Thyroid gland (tissue), 4 donors: ENCODE results near the gene C3AR1. TPM values are rescaled to one million over a fixed set of nuclear protein-coding genes. Genes with fewer than 3 reads are reported as not detected.
"Not testable (repeated sequence)": the region's sequence is repeated elsewhere in the genome, so short reads cannot be mapped to it uniquely, and the experiment has no call there.

Experiments
- DNase-seq, 2 donors: peaks; one replicate each; pipeline ENCODE4 v3.0.0-alpha.2; 2019
- H3K27ac ChIP-seq, 3 donors: fragments of 200-600 bp; sonication (generic); 1 replicate in 2 of 3; 2 replicates in 1 of 3; pipeline ENCODE4 v1.5.1; 2016 to 2019; ENCODE audit warnings: mild to moderate bottlenecking in 1 of 3, moderate library complexity in 1 of 3
- H3K27me3 ChIP-seq: fragments of 200-600 bp; sonication (generic); one replicate; pipeline ENCODE4 v1.5.1; 2019
- H3K36me3 ChIP-seq, 2 donors: fragments of 200-600 bp; sonication (generic); one replicate each; pipeline ENCODE4 v1.5.1; 2016 to 2019
- H3K4me1 ChIP-seq, 2 donors: fragments of 200-600 bp; sonication (generic); one replicate each; pipeline ENCODE4 v1.5.1; 2017 to 2019
- H3K4me3 ChIP-seq, 3 donors: fragments of 200-600 bp; sonication (generic); replicated peaks in 1 of 3; 1 replicate in 2 of 3; 2 replicates in 1 of 3; pipeline ENCODE4 v1.5.1; 2016; ENCODE audit warnings: mild to moderate bottlenecking in 1 of 3
- H3K9me3 ChIP-seq: fragments of 200-600 bp; sonication (generic); one replicate; pipeline ENCODE4 v1.5.1; 2017
- POLR2A ChIP-seq, 2 donors: fragments of 450-650 bp; IDR thresholded peaks; one replicate each; pipeline ENCODE4 v1.6.1; 2017; ENCODE audit warnings: antibody characterized with exemption in 2 of 2, mild to moderate bottlenecking in 2 of 2, moderate library complexity in 1 of 2
- WGBS, 2 donors: methylation state at CpG; one replicate each; pipeline ENCODE4 v1.1.5; 2017; 5-methylcytosine and 5-hydroxymethylcytosine counted together
- intact Hi-C: fragments of 100-400 bp; cut with DNase I; formaldehyde crosslinking; loops from one replicate; pipeline ENCODE4 v1.15.1; 2023
- total RNA-seq, 4 donors: library from RNA; depleted of rRNA; stranded (reverse); fragments of >200 nt; gene quantifications; one replicate each; pipeline ENCODE4 v1.2.3, GENCODE V29; 2016
- TF ChIP-seq, protein P1 (sequence below), 6 experiments: fragments of 200-600 bp in 3 of 6; fragments of 450-650 bp in 3 of 6; sonication (generic) in 3 of 6; IDR thresholded peaks; one replicate each; pipeline ENCODE4 v1.5.1; 2016 to 2019; ENCODE audit warnings: antibody characterized with exemption in 6 of 6, mild to moderate bottlenecking in 2 of 6, inconsistent platforms in 1 of 6, moderate library complexity in 1 of 6

The C3AR1 gene
- total RNA-seq = 1 to 10 TPM; 2.1 to 4.4 (median 2.9) TPM

DNA sequence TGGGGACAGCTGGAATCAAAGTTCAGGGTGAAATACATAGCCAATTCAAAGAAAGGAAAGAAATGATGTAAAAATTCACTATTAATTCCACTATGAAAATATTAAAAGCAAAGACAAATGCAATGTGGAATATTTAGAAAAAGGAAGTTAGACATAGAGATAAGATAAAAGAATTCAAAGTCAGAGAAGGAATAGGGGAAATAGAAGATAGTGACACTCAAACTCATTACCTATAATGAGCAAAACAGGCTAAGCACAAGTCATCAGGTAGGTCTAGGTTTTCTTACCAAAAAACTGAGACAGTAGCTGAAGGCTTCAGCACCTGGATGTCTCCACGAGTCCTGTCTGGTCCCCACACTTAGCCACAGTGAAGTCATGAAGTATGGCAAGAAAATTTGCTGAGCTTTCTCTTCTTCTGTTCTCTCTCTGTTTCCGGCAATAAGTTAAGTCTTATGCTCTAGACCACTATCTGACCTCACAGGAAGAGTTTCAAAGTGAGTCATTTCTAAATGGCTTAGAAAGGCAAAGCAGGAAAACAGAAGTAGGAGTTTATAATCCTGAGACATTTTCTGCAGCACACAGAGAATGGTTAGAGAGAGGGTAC, at the start of gene C3AR1:
TSS of gene C3AR1 (minus strand) at position 369 of the 604 bp plus-strand sequence. CDS start 6,174 bp downstream, outside the sequence.
- no peaks in the 10 kb centered on the region for H3K27me3 ChIP-seq
- H3K27ac ChIP-seq = no peak within 1 kb of the TSS
- DNase-seq = no peak
- TF ChIP-seq, protein P1, sequence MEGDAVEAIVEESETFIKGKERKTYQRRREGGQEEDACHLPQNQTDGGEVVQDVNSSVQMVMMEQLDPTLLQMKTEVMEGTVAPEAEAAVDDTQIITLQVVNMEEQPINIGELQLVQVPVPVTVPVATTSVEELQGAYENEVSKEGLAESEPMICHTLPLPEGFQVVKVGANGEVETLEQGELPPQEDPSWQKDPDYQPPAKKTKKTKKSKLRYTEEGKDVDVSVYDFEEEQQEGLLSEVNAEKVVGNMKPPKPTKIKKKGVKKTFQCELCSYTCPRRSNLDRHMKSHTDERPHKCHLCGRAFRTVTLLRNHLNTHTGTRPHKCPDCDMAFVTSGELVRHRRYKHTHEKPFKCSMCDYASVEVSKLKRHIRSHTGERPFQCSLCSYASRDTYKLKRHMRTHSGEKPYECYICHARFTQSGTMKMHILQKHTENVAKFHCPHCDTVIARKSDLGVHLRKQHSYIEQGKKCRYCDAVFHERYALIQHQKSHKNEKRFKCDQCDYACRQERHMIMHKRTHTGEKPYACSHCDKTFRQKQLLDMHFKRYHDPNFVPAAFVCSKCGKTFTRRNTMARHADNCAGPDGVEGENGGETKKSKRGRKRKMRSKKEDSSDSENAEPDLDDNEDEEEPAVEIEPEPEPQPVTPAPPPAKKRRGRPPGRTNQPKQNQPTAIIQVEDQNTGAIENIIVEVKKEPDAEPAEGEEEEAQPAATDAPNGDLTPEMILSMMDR (IDR thresholded peaks at IDR 0.05) = no peak
- TF ChIP-seq POLR2A (IDR thresholded peaks at IDR 0.05) = no peak
- intact Hi-C loops = no loop called here
- no peaks in the 10 kb centered on the region for H3K9me3 ChIP-seq
- H3K36me3 ChIP-seq = no peaks in the 10 kb centered on the region
- H3K4me1 ChIP-seq = no peaks in the 10 kb centered on the region
- 49 to 67% methylated on average over 2 of the region's 2 CpGs for WGBS, 2 donors
- H3K4me3 ChIP-seq = no peak within 1 kb of the TSS

DNA sequence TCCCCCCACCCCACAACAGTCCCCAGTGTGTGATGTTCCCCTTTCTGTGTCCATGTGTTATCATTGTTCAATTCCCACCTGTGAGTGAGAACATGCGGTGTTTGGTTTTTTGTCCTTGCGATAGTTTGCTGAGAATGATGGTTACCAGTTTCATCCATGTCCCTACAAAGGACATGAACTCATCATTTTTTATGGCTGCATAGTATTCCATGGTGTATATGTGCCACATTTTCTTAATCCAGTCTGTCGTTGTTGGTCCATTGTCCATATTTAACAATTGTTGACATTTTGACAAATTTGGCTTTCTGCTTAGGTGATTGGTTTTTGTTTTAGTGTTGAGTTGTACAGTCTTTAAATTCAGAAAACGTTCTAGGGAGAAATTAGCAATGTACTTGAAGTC, 47.0 kb upstream of the C3AR1 start:
- H3K4me1 ChIP-seq, H3K27ac ChIP-seq, intact Hi-C loops, H3K4me3 ChIP-seq, H3K27me3 ChIP-seq, H3K9me3 ChIP-seq, DNase-seq, H3K36me3 ChIP-seq: not testable (repeated sequence)
- 97% methylated on average over 4 of the region's 4 CpGs for WGBS, 2 donors

DNA sequence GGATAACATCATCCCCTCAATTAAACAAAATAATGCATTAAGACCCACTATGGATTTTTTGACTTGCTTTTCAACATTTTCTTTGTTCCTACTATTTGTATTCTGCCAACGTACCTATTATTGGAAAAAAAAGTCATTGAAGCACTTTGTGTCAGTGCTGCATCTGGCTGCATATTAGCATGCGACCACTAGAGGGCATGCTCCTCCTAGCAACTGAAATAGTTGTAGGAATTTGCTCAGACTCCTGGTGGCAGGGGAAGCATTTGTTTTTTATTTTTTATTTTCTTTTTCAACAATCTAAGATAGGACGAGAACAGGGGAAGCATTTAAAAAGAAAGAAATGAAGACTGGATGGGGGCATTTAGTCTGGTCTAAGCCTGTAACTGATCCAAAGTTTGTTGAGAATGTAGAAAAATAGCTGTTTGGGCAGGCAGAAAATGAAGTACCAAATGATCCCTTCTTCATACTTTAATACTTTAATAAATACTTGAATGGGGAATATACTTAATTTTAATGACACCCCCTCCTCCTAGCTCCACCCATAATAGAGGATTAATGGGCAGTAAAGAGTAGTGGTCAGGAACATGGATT, 42.7 kb upstream of the C3AR1 start:
- no peak overlapping the region for H3K27ac ChIP-seq
- H3K9me3 ChIP-seq = no peaks in the 10 kb centered on the region
- whole genome bisulfite sequencing, 2 donors = 1 to 2% methylated on average over 3 of the region's 3 CpGs
- DNase-seq = peak; percentile 75 to 78
- intact Hi-C loops = loop anchor here (5.0 kb wide), 1 partner anchor 123 kb away; no protein-coding TSS in a partner anchor
- no peaks in the 10 kb centered on the region for H3K27me3 ChIP-seq
- TF ChIP-seq POLR2A (IDR thresholded peaks at IDR 0.05) = no peak
- TF ChIP-seq, protein P1 (IDR thresholded peaks at IDR 0.05) = peak; percentile 83 to 99 (median 95)
- no peak overlapping the region for H3K4me3 ChIP-seq
- no peaks in the 10 kb centered on the region for H3K4me1 ChIP-seq
- no peaks in the 10 kb centered on the region for H3K36me3 ChIP-seq

DNA sequence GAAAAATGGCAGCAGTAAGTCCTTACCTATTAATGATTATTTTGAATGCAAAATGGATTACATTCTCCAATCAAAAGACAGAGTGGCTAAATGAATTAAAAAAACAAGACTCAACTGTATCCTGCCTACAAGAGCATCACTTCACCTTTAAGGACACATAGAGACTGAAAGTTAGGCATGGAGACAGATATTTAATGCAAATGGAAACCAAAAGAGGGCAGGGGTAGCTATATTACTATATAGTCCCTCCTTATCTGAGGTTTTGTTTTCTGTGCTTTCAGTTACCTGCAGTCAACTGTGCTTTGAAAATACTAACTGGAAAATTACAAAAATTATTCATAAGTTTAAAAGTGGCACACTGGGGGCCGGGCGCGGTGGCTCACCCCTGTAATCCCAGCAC, 33.1 kb upstream of the C3AR1 start:
- H3K36me3 ChIP-seq = peaks cover 25 to 28% of the 10 kb centered on the region in 2 donors
- H3K27me3 ChIP-seq = no peaks in the 10 kb centered on the region
- 96 to 98% methylated on average over 3 of the region's 3 CpGs for WGBS, 2 donors
- H3K4me1 ChIP-seq = no peaks in the 10 kb centered on the region
- H3K27ac ChIP-seq = no peak overlapping the region
- H3K9me3 ChIP-seq = no peaks in the 10 kb centered on the region
- no peak overlapping the region for H3K4me3 ChIP-seq
- TF ChIP-seq POLR2A (IDR thresholded peaks at IDR 0.05) = no peak
- DNase-seq = no peak
- intact Hi-C loops = no loop called here

DNA sequence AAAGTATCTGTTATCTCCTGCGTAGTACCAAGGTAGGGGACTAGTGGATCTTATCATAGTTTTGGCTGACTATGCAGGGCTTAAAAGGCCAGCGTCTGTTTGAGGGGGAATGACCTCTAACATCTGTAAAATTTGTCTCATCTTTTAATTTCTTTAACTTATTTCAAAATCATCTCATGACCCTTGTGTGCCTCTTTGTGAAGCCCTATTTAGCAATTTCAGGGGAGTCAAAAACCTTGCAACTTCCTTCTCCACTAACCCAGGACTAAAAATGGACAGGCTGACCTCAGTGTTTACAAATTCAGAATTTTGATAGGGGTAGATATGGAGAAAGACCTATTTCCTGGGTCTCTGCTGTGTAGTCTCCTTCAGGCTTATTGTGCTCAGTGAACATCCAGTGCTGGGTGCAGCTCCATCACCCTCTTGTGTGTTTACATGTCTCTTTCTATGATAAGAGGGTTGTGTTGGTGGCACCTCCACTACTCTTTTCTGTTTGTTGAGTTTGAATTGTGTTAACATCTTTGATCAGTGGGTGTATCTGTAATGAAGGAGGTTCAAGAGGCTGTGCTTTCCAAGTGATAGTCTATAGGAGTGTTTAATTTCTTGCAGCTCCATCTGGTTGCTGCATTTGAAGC, 30.2 kb upstream of the C3AR1 start:
- intact Hi-C loops = no loop called here
- Histone ChIP-seq H3K27me3 (no peaks in the 10 kb centered on the region), H3K9me3 (no peaks in the 10 kb centered on the region), H3K36me3 (peaks cover 49 to 55% of the 10 kb centered on the region in 2 donors), H3K4me3 (no peak overlapping the region), H3K4me1 (no peaks in the 10 kb centered on the region), H3K27ac (no peak overlapping the region)
- TF ChIP-seq POLR2A (IDR thresholded peaks at IDR 0.05) = no peak
- TF ChIP-seq, protein P1 (IDR thresholded peaks at IDR 0.05) = no peak
- WGBS, 2 donors = 94 to 97% methylated on average over 2 of the region's 2 CpGs
- no peak for DNase-seq

DNA sequence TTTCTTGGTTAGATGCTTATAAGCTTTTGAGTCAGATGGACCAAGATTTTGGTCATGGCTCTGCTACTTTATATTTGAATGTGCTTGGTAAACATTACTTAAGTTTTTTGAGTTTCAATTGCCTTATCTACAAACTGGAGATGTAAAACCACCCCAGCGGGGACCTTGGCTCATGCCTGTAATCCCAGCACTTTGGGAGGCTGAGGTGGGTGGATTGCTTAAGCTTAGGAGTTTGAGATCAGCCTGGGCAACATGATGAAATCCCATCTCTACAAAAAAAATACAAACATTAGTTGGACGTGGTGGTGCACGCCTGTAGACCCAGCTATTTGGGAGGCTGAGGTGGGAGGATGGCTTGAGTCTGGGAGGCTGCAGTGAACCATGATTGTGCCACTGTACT, 27.1 kb upstream of the C3AR1 start:
- Histone ChIP-seq H3K27me3 (no peaks in the 10 kb centered on the region), H3K36me3 (peaks cover 67 to 71% of the 10 kb centered on the region in 2 donors), H3K4me1 (no peaks in the 10 kb centered on the region), H3K4me3 (no peak overlapping the region), H3K27ac (no peak overlapping the region), H3K9me3 (no peaks in the 10 kb centered on the region)
- WGBS, 2 donors = 97% methylated on average over 3 of the region's 3 CpGs
- no peak for DNase-seq
- TF ChIP-seq, protein P1 (IDR thresholded peaks at IDR 0.05) = no peak
- no peak for TF ChIP-seq POLR2A (IDR thresholded peaks at IDR 0.05)
- intact Hi-C loops = no loop called here
